PC-3 (cell line): Measurements from ENCODE around the gene ACADM. TPM values are rescaled to one million over a fixed set of nuclear protein-coding genes. Genes with fewer than 3 reads are reported as not detected.
A peak's percentile ranks its signal among the peaks of the same experiment; 100 is the strongest.

ENCODE experiments used
- ATAC-seq: fragments of 200-7000 bp; cut with Tn5 transposase; 2 replicates; pipeline ENCODE4 v1.9.1; 2020; ENCODE audit warnings: mild to moderate bottlenecking, moderate library complexity
- BruUV-seq: library from RNA; stranded (reverse); fragments of 400-500 nt; replicated peaks from 2 replicates; lab custom pipeline; 2021; lab: Mats Ljungman, UMichigan
- CTCF ChIA-PET: fragments of 300-600 bp; sonication (Branson Sonifier 250); formaldehyde crosslinking; loops from one replicate; lab custom pipeline; 2022; ENCODE audit warnings: antibody characterized with exemption; lab: Charles Lee
- POLR2A ChIA-PET: fragments of 300-600 bp; sonication (Branson Sonifier 250); formaldehyde crosslinking; loops from one replicate; lab custom pipeline; 2022; ENCODE audit warnings: antibody characterized with exemption; ENCODE audit not compliant: unreplicated experiment; lab: Charles Lee
- DNase-seq: peaks from one replicate; pipeline ENCODE4 v3.0.0-alpha.2; 2015
- H2AFZ ChIP-seq: fragments of 300-600 bp; sonication (generic); 2 replicates; pipeline ENCODE4 v1.6.0; 2016; ENCODE audit warnings: antibody characterized with exemption, low read length
- H3F3A ChIP-seq: fragments of 300-600 bp; sonication (generic); one replicate; pipeline ENCODE4 v1.6.0; 2017; ENCODE audit warnings: antibody characterized with exemption, low read length, control low read depth, mild to moderate bottlenecking; ENCODE audit not compliant: unreplicated experiment
- H3K27ac ChIP-seq: fragments of 300-600 bp; sonication (generic); 2 replicates; pipeline ENCODE4 v1.5.1; 2016; ENCODE audit warnings: mild to moderate bottlenecking, low read length
- H3K27me3 ChIP-seq: fragments of 300-600 bp; sonication (generic); 2 replicates; pipeline ENCODE4 v1.6.1; 2016; ENCODE audit warnings: low read length, mixed read lengths
- H3K36me3 ChIP-seq: fragments of 300-600 bp; sonication (generic); 2 replicates; pipeline ENCODE4 v1.6.1; 2016; ENCODE audit warnings: low read depth, mixed run types, low read length, mixed read lengths
- H3K4me1 ChIP-seq: fragments of 300-600 bp; sonication (generic); 2 replicates; pipeline ENCODE4 v1.5.1; 2016; ENCODE audit warnings: low read length; ENCODE audit not compliant: insufficient read depth
- H3K4me2 ChIP-seq: fragments of 300-600 bp; sonication (generic); 2 replicates; pipeline ENCODE4 v1.6.0; 2016; ENCODE audit warnings: low read length
- H3K4me3 ChIP-seq: fragments of 300-600 bp; sonication (generic); 2 replicates; pipeline ENCODE4 v1.5.1; 2016; ENCODE audit warnings: mild to moderate bottlenecking, low read length, mixed read lengths
- H3K79me2 ChIP-seq: fragments of 300-600 bp; sonication (generic); 2 replicates; pipeline ENCODE4 v1.6.1; 2017; ENCODE audit warnings: low read length, mixed read lengths
- H3K9ac ChIP-seq: fragments of 300-600 bp; sonication (generic); 2 replicates; pipeline ENCODE4 v1.6.0; 2016; ENCODE audit warnings: mild to moderate bottlenecking, low read length
- H3K9me2 ChIP-seq: fragments of 300-600 bp; sonication (generic); replicated peaks from 2 replicates; pipeline ENCODE4 v1.6.1; 2016; ENCODE audit warnings: mixed run types, low read length, mixed read lengths
- H3K9me3 ChIP-seq: fragments of 300-600 bp; sonication (generic); 2 replicates; pipeline ENCODE4 v1.6.1; 2016; ENCODE audit warnings: low read length, mixed read lengths
- H4K20me1 ChIP-seq: fragments of 300-600 bp; sonication (generic); 2 replicates; pipeline ENCODE4 v1.6.1; 2016; ENCODE audit warnings: low read length, mixed read lengths
- CTCF ChIP-seq: fragments of 300-600 bp; sonication (generic); conservative IDR thresholded peaks from 2 replicates; pipeline ENCODE4 v1.5.1; 2017; ENCODE audit warnings: antibody characterized with exemption, low read depth, mild to moderate bottlenecking, low read length
- EZH2 ChIP-seq: fragments of 300-600 bp; sonication (generic); IDR thresholded peaks from one replicate; pipeline ENCODE4 v1.6.1; 2017; ENCODE audit warnings: antibody characterized with exemption, mild to moderate bottlenecking, low read length; ENCODE audit not compliant: unreplicated experiment
- EZH2phosphoT487 ChIP-seq: fragments of 300-600 bp; sonication (generic); IDR thresholded peaks from 2 replicates; pipeline ENCODE4 v1.6.1; 2018; ENCODE audit warnings: mild to moderate bottlenecking, antibody characterized with exemption, low read length, borderline replicate concordance
- intact Hi-C: fragments of 100-400 bp; cut with micrococcal nuclease; formaldehyde crosslinking; loops from 2 replicates; pipeline ENCODE4 v1.9.0; 2023
- total RNA-seq: library from RNA; depleted of rRNA; stranded (reverse); fragments of >200 nt; gene quantifications from 2 replicates; pipeline ENCODE4 v1.2.3, GENCODE V29; 2014

Gene ACADM
- total RNA-seq, 1 experiment from 2014 or later = 25.0 TPM

- Histone ChIP-seq H3K36me3 (peaks cover 41% of the 10 kb centered on the region), H3K4me2 (no peak within 1 kb of the TSS), H4K20me1 (peaks cover 30% of the 10 kb centered on the region), H3K4me3 (no peak within 1 kb of the TSS), H3K9me2 (no peaks in the 10 kb centered on the region), H3K27ac (no peak within 1 kb of the TSS), H3K79me2 (peaks cover 12% of the 10 kb centered on the region), H3K4me1 (peaks cover 3% of the 10 kb centered on the region; the same call in 1 of the 2 replicates), H3F3A (peaks cover 15% of the 10 kb centered on the region), H3K9me3 (no peaks in the 10 kb centered on the region), H3K9ac (no peak within 1 kb of the TSS), H2AFZ (no peak within 1 kb of the TSS), H3K27me3 (no peaks in the 10 kb centered on the region)
- TF ChIP-seq EZH2phosphoT487 (no peak), CTCF (no peak), EZH2 (no peak)
- POLR2A ChIA-PET = no interaction called here
- ATAC-seq (peak; percentile 40), DNase-seq (no peak)
- TSS peak; percentile 3 for BruUV-seq
- CTCF ChIA-PET = no interaction called here
- intact Hi-C loops = no loop called here
Observed at GRCh38 chr1:75796376-75797272, 72.1 kb downstream of the ACADM start, which contains the start of gene MSH4. Gene MSH4 (plus strand): TSS chr1:75796882. CDS start chr1:75796986, 104 bp downstream.

GRCh38 chr1:75797273-75797588 is 72.7 kb downstream of the ACADM start:
- Histone ChIP-seq H3K27ac (no peak overlapping the region), H3K4me3 (no peak overlapping the region), H2AFZ (no peak overlapping the region), H3K4me1 (no peaks in the 10 kb centered on the region), H3K36me3 (peaks cover 35% of the 10 kb centered on the region), H3F3A (peaks cover 13% of the 10 kb centered on the region), H3K4me2 (no peak overlapping the region), H3K27me3 (no peaks in the 10 kb centered on the region), H4K20me1 (peaks cover 24% of the 10 kb centered on the region), H3K9me2 (no peaks in the 10 kb centered on the region), H3K9ac (no peak overlapping the region), H3K9me3 (no peaks in the 10 kb centered on the region), H3K79me2 (peaks cover 6% of the 10 kb centered on the region)
- intact Hi-C loops = no loop called here
- TF ChIP-seq CTCF (no peak), EZH2phosphoT487 (no peak), EZH2 (no peak)
- ChIA-PET POLR2A (no interaction called here), CTCF (no interaction called here)
- DNase-seq (no peak), ATAC-seq (no peak; the same call in 1 of the 2 replicates)
- BruUV-seq = no TSS peak
